Fibroblast of the aortic adventitia (primary cell): ENCODE measurements around the gene KCNH1. TPM values are rescaled to one million over a fixed set of nuclear protein-coding genes. Genes with fewer than 3 reads are reported as not detected.
A peak's percentile ranks its signal among the peaks of the same experiment; 100 is the strongest.

ENCODE experiments used
- DNase-seq: peaks from one replicate; pipeline ENCODE4 v3.0.0-alpha.2; 2010; ENCODE audit warnings: low read depth
- H3K4me3 ChIP-seq: 2 replicates; pipeline ENCODE4 v1.5.1; 2011; ENCODE audit warnings: low read depth, mild to moderate bottlenecking, control low read depth, low read length, moderate library complexity
- total RNA-seq: library from RNA; depleted of rRNA; stranded (reverse); fragments of >200 nt; gene quantifications from 2 replicates; pipeline ENCODE4 v1.2.3, GENCODE V29; 2012; ENCODE audit warnings: low replicate concordance
- TF ChIP-seq, protein P1 (sequence below): IDR thresholded peaks from 2 replicates; pipeline ENCODE4 v1.5.1; 2011; ENCODE audit warnings: mild to moderate bottlenecking, low read length, control low read depth, inconsistent platforms; ENCODE audit not compliant: insufficient read depth

Gene KCNH1
- total RNA-seq, 1 donor: not detected

DNA sequence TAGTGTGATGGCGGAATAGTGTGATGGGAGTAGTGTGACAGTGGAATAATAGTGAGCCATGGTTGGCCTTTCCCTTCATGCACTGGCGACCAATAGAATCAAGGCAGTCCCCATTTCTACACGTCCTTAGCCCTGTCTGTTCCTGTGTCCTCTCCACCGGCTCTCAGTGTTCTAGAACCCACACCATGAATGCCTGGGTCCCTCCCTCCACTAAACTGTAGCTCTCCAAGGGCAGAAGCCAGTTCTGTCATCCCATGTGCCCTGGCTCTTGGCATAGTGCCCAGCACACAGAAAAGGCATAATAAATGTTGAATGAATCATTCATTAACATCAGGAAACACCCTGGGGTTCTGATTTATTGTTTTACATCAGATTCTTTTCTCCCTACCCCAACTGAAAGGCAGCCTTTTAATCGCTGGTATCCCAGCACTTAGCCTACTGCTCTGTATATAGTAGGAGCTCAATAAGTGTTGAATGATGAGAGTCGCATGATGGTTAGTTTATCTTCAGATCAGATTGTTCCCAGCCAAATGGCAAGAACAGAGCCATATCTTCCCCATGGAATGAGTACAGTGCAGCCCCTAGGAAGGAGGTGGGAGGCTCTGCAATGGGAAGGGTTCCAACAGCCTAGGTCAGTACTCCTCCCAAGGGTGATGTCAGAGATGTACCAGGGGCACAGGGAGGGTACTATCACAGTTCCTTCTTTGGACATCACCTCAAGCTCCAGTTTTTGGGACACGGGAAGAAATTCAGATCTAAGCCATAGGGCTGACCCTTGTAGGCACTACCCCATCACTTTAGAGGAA, 479.6 kb downstream of the KCNH1 start:
- TF ChIP-seq, protein P1, sequence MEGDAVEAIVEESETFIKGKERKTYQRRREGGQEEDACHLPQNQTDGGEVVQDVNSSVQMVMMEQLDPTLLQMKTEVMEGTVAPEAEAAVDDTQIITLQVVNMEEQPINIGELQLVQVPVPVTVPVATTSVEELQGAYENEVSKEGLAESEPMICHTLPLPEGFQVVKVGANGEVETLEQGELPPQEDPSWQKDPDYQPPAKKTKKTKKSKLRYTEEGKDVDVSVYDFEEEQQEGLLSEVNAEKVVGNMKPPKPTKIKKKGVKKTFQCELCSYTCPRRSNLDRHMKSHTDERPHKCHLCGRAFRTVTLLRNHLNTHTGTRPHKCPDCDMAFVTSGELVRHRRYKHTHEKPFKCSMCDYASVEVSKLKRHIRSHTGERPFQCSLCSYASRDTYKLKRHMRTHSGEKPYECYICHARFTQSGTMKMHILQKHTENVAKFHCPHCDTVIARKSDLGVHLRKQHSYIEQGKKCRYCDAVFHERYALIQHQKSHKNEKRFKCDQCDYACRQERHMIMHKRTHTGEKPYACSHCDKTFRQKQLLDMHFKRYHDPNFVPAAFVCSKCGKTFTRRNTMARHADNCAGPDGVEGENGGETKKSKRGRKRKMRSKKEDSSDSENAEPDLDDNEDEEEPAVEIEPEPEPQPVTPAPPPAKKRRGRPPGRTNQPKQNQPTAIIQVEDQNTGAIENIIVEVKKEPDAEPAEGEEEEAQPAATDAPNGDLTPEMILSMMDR: no peak
- H3K4me3 ChIP-seq: no peak overlapping the region
- no peak for DNase-seq

GRCh38 chr1:210653771-210654170, 480.2 kb downstream of the KCNH1 start:
- no peak overlapping the region for H3K4me3 ChIP-seq
- DNase-seq: peak; percentile 4
- TF ChIP-seq, protein P1: no peak

DNA sequence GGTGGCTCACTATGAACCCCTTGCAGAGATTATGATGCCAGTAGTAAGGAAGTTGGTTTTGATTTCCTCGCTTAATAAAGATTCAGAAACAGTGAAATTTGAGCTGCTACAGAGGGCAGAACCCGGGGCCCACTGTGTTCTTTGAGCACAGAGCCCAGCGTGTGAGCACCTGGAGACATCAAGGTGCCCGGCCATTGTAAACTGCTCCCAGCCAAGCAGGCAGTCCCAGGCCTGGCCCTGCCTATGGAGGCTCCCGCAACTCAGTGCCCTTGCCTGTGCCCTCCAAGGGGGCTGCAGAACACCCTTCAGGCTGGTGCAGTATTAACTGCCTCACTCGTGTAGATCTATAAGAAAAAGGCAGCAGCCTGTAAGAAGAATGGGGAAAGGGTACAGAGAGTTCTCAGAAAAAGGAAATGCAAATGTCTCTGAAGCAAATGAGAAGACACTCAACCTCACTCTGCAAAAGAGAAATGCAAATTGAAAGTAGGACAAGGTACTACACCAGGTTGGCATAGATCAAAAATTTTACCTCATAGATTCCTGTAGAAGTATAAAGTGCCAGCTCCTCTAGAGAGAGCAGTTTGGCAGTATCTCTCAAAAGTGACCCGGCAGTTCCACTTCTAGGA, 481.5 kb downstream of the KCNH1 start:
- no peak overlapping the region for H3K4me3 ChIP-seq
- DNase-seq: no peak
- TF ChIP-seq, protein P1: no peak

GRCh38 chr1:210650403-210650802, 483.5 kb downstream of the KCNH1 start:
- DNase-seq: no peak
- no peak overlapping the region for H3K4me3 ChIP-seq
- TF ChIP-seq, protein P1: no peak

DNA sequence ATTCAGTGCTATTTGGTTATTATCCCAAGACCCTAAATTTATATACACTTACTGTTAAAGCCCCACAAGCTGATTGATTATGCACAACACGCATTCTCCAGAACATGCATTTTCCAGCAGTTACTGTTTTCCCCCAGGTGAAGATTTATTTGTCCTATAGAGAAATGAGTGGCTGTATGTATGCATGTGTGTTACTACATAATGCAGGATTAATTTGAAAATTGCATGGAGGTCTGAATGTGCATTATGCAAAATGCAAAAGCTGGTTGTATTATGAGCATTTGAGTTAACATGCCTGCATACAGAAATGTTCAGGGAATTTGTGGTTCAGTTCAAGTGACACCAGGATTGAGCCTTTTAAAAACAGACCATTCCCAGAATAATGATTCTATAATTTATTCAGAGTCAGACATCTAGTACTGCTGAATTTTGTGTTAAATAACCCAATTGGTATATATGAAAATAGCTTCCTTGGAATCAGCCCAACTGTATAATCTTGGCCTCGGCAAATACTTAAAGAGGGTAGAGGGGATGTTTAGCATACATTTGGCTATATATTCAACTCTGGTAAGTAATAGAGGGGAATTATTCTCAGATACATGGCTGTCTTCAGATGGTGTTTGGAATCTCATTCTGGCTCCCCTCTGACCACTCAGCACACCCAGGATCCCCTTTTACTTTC, 485.2 kb downstream of the KCNH1 start:
- no peak overlapping the region for H3K4me3 ChIP-seq
- no peak for DNase-seq
- TF ChIP-seq, protein P1: no peak

- DNase-seq: peak; percentile 52
- no peak overlapping the region for H3K4me3 ChIP-seq
- TF ChIP-seq, protein P1: no peak
These were observed 486.3 kb downstream of the KCNH1 start for GRCh38 chr1:210647406-210648333.
